Measurements from ENCODE around the gene NRN1L.

NRN1L gene

GRCh38 chr16:67882374-67883145 lies 2.1 kb upstream of the NRN1L start:
- Mint-ChIP-seq H3K4me1 (no peaks in the 10 kb centered on the region), H3K4me3 (no peak overlapping the region), H3K36me3 (peaks cover 50% of the 10 kb centered on the region), H3K27me3 (no peaks in the 10 kb centered on the region), H3K9me3 (no peaks in the 10 kb centered on the region), H3K27ac (no peak overlapping the region)
- CTCF ChIA-PET, result interaction anchor here (0.7 to 4.7 kb wide), 26 partner anchors 8 to 361 kb away, joined by 3 to 49 read pairs (median 6); partner anchors contain the start of genes CTRL and PSKH1
- DNase-seq, result no peak

- CTCF ChIA-PET, result interaction anchor here (0.6 to 4.7 kb wide), 34 partner anchors 8 to 362 kb away, joined by 3 to 49 read pairs (median 6); partner anchors contain the start of genes CTRL and PSKH1
- Mint-ChIP-seq H3K4me1 (no peaks in the 10 kb centered on the region), H3K27ac (peak overlapping the region; percentile 72), H3K27me3 (no peaks in the 10 kb centered on the region), H3K36me3 (peaks cover 45% of the 10 kb centered on the region), H3K9me3 (no peaks in the 10 kb centered on the region), H3K4me3 (no peak overlapping the region)
- DNase-seq, result no peak
Observed at GRCh38 chr16:67883146-67883871, 1.4 kb upstream of the NRN1L start.

GRCh38 chr16:67883872-67884261 lies 818 bp upstream of the NRN1L start:
- CTCF ChIA-PET, result interaction anchor here (0.6 to 4.7 kb wide), 34 partner anchors 9 to 363 kb away, joined by 3 to 49 read pairs (median 6); partner anchors contain the start of genes CTRL, EDC4, NFATC3 and PSKH1
- DNase-seq, result peak; percentile 80
- Mint-ChIP-seq H3K9me3 (no peaks in the 10 kb centered on the region), H3K27me3 (no peaks in the 10 kb centered on the region), H3K36me3 (peaks cover 42% of the 10 kb centered on the region), H3K4me3 (no peak overlapping the region), H3K4me1 (no peaks in the 10 kb centered on the region), H3K27ac (peak overlapping the region; percentile 45)

- no peak overlapping the region for H3K27ac Mint-ChIP-seq
- H3K36me3 Mint-ChIP-seq, result peaks cover 30% of the 10 kb centered on the region
- CTCF ChIA-PET, result interaction anchor here (0.7 to 4.7 kb wide), 6 partner anchors 9 to 363 kb away, joined by 3 to 39 read pairs (median 5); no protein-coding TSS in a partner anchor
- H3K4me3 Mint-ChIP-seq, result no peak overlapping the region
- H3K4me1 Mint-ChIP-seq, result no peaks in the 10 kb centered on the region
- H3K9me3 Mint-ChIP-seq, result no peaks in the 10 kb centered on the region
- DNase-seq, result no peak
- H3K27me3 Mint-ChIP-seq, result no peaks in the 10 kb centered on the region
Observed at GRCh38 chr16:67885545-67885944, 860 bp downstream of the NRN1L start.

- Mint-ChIP-seq H3K36me3 (peaks cover 30% of the 10 kb centered on the region), H3K27ac (no peak overlapping the region), H3K4me3 (no peak overlapping the region), H3K9me3 (no peaks in the 10 kb centered on the region), H3K27me3 (no peaks in the 10 kb centered on the region), H3K4me1 (no peaks in the 10 kb centered on the region)
- CTCF ChIA-PET, result interaction anchor here (0.6 to 2.2 kb wide), 8 partner anchors 10 to 364 kb away, joined by 3 to 6 read pairs (median 4); no protein-coding TSS in a partner anchor
- no peak for DNase-seq
Observed at GRCh38 chr16:67885976-67886375, 1.3 kb downstream of the NRN1L start.

- CTCF ChIA-PET, result interaction anchor here (0.6 to 2.2 kb wide), 7 partner anchors 10 to 362 kb away, joined by 3 to 6 read pairs (median 4); no protein-coding TSS in a partner anchor
- no peaks in the 10 kb centered on the region for H3K27me3 Mint-ChIP-seq
- H3K4me1 Mint-ChIP-seq, result no peaks in the 10 kb centered on the region
- H3K27ac Mint-ChIP-seq, result no peak overlapping the region
- peaks cover 27% of the 10 kb centered on the region for H3K36me3 Mint-ChIP-seq
- no peak overlapping the region for H3K4me3 Mint-ChIP-seq
- DNase-seq, result no peak
- no peaks in the 10 kb centered on the region for H3K9me3 Mint-ChIP-seq
Observed at GRCh38 chr16:67886387-67886786, 1.7 kb downstream of the NRN1L start.

- DNase-seq, result no peak
- Mint-ChIP-seq H3K4me1 (peaks cover 8% of the 10 kb centered on the region), H3K36me3 (peaks cover 15% of the 10 kb centered on the region), H3K27me3 (no peaks in the 10 kb centered on the region), H3K4me3 (no peak overlapping the region), H3K9me3 (no peaks in the 10 kb centered on the region), H3K27ac (no peak overlapping the region)
- CTCF ChIA-PET, result no interaction called here
Observed at GRCh38 chr16:67888331-67888730, 3.6 kb downstream of the NRN1L start.

GRCh38 chr16:67892375-67892774 lies 7.7 kb downstream of the NRN1L start:
- H3K27ac Mint-ChIP-seq, result peak overlapping the region; percentile 82
- peaks cover 1% of the 10 kb centered on the region for H3K36me3 Mint-ChIP-seq
- no peak for DNase-seq
- H3K9me3 Mint-ChIP-seq, result no peaks in the 10 kb centered on the region
- H3K27me3 Mint-ChIP-seq, result no peaks in the 10 kb centered on the region
- peak overlapping the region; percentile 97 for H3K4me3 Mint-ChIP-seq
- CTCF ChIA-PET, result interaction anchor here (1.0 to 2.9 kb wide), 4 partner anchors 8 to 36 kb away, joined by 3 to 14 read pairs (median 7); partner anchors contain the start of gene NRN1L
- H3K4me1 Mint-ChIP-seq, result peaks cover 28% of the 10 kb centered on the region

- Mint-ChIP-seq H3K4me3 (peak within 1 kb of the TSS; percentile 97), H3K9me3 (no peaks in the 10 kb centered on the region), H3K27me3 (no peaks in the 10 kb centered on the region), H3K27ac (peak within 1 kb of the TSS; percentile 98), H3K4me1 (peaks cover 28% of the 10 kb centered on the region), H3K36me3 (peaks cover 1% of the 10 kb centered on the region)
- DNase-seq, result peak; percentile 97
- CTCF ChIA-PET, result interaction anchor here (0.6 to 2.9 kb wide), 7 partner anchors 9 to 77 kb away, joined by 3 to 14 read pairs (median 3); partner anchors contain the start of gene NRN1L
Observed at GRCh38 chr16:67892899-67893742, 8.4 kb downstream of the NRN1L start, which contains the start of gene PSKH1. Gene PSKH1 (plus strand): TSS chr16:67893254. CDS start chr16:67908750, 15,496 bp downstream.

GRCh38 chr16:67893743-67894399 lies 9.2 kb downstream of the NRN1L start:
- CTCF ChIA-PET, result interaction anchor here (0.6 to 2.5 kb wide), 5 partner anchors 10 to 77 kb away, joined by 3 to 14 read pairs (median 3); partner anchors contain the start of gene NRN1L
- H3K4me1 Mint-ChIP-seq, result peaks cover 30% of the 10 kb centered on the region
- no peak for DNase-seq
- no peaks in the 10 kb centered on the region for H3K27me3 Mint-ChIP-seq
- peak overlapping the region; percentile 97 for H3K4me3 Mint-ChIP-seq
- H3K36me3 Mint-ChIP-seq, result peaks cover 1% of the 10 kb centered on the region
- H3K27ac Mint-ChIP-seq, result peak overlapping the region; percentile 98
- no peaks in the 10 kb centered on the region for H3K9me3 Mint-ChIP-seq

GRCh38 chr16:67897231-67897630 lies 12.5 kb downstream of the NRN1L start:
- Mint-ChIP-seq H3K4me1 (peaks cover 33% of the 10 kb centered on the region), H3K36me3 (peaks cover 1% of the 10 kb centered on the region), H3K27ac (no peak overlapping the region), H3K27me3 (no peaks in the 10 kb centered on the region), H3K9me3 (no peaks in the 10 kb centered on the region), H3K4me3 (no peak overlapping the region)
- no peak for DNase-seq
- CTCF ChIA-PET, result interaction anchor here (1.3 to 2.3 kb wide), 3 partner anchors 14 to 81 kb away, joined by 3 to 8 read pairs (median 3); partner anchors contain the start of gene NRN1L

GRCh38 chr16:67901734-67902133 lies 17.0 kb downstream of the NRN1L start:
- CTCF ChIA-PET, result interaction anchor here (1.0 to 1.3 kb wide), 2 partner anchors 18 to 229 kb away, joined by 3 read pairs; no protein-coding TSS in a partner anchor
- Mint-ChIP-seq H3K9me3 (no peaks in the 10 kb centered on the region), H3K4me3 (no peak overlapping the region), H3K27ac (no peak overlapping the region), H3K36me3 (peaks cover 5% of the 10 kb centered on the region), H3K27me3 (no peaks in the 10 kb centered on the region), H3K4me1 (peaks cover 9% of the 10 kb centered on the region)
- no peak for DNase-seq

GRCh38 chr16:67902831-67903230 lies 18.1 kb downstream of the NRN1L start:
- DNase-seq, result no peak
- Mint-ChIP-seq H3K4me3 (no peak overlapping the region), H3K36me3 (peaks cover 5% of the 10 kb centered on the region), H3K27me3 (no peaks in the 10 kb centered on the region), H3K9me3 (no peaks in the 10 kb centered on the region), H3K27ac (no peak overlapping the region), H3K4me1 (peaks cover 5% of the 10 kb centered on the region)
- CTCF ChIA-PET, result interaction anchor here (0.8 kb wide), 1 partner anchor 18 kb away, joined by 3 read pairs; no protein-coding TSS in a partner anchor

Data from activated naive CD4-positive, alpha-beta T cell treated with anti-CD3 and anti-CD28 coated beads, Interleukin-2, amount 10 ng/mL, durations not matched to agents 7 days and 5 days (primary cell).